CD4-positive, alpha-beta memory T cell (primary cell): ENCODE results near the gene IFIT5. TPM values are rescaled to one million over a fixed set of nuclear protein-coding genes. Genes with fewer than 3 reads are reported as not detected.
"Not testable (repeated sequence)": the region's sequence is repeated elsewhere in the genome, so short reads cannot be mapped to it uniquely, and the experiment has no call there.

Experiments
- CTCF ChIA-PET: fragments of 350-600 bp; sonication (Branson Sonifier 250); formaldehyde crosslinking; loops from one replicate; lab custom pipeline; 2021; ENCODE audit warnings: inconsistent platforms; ENCODE audit not compliant: partially characterized antibody; lab: Charles Lee
- POLR2A ChIA-PET: fragments of 350-600 bp; sonication (Branson Sonifier 250); formaldehyde crosslinking; loops from one replicate; lab custom pipeline; 2021; ENCODE audit not compliant: partially characterized antibody; lab: Charles Lee
- DNase-seq, 5 donors: peaks; one replicate each; pipeline versions ENCODE4 v3.0.0 to v3.0.0-alpha.2; 2020 to 2022; ENCODE audit warnings: mixed read lengths in 1 of 5
- H3K27ac ChIP-seq: one replicate; pipeline ENCODE4 v1.7.0; 2013; ENCODE audit warnings: low read depth, low read length
- H3K27me3 ChIP-seq: 2 replicates; pipeline ENCODE4 v1.7.0; 2013; ENCODE audit warnings: mild to moderate bottlenecking, low read length, moderate library complexity; ENCODE audit not compliant: insufficient read depth
- H3K36me3 ChIP-seq: 2 replicates; pipeline ENCODE4 v1.7.0; 2013; ENCODE audit warnings: mild to moderate bottlenecking, low read length, moderate library complexity; ENCODE audit not compliant: insufficient read depth
- H3K4me1 ChIP-seq: 2 replicates; pipeline ENCODE4 v1.7.0; 2013; ENCODE audit warnings: mild to moderate bottlenecking, low read length, moderate library complexity; ENCODE audit not compliant: insufficient read depth
- H3K4me3 ChIP-seq, 2 donors: one replicate each; pipeline ENCODE4 v1.7.0; 2013; ENCODE audit warnings: low read length in 2 of 2, mild to moderate bottlenecking in 1 of 2
- H3K9me3 ChIP-seq, 2 donors: one replicate each; pipeline ENCODE4 v1.7.0; 2013; ENCODE audit warnings: low read length in 2 of 2, control low read depth in 1 of 2; ENCODE audit not compliant: control insufficient read depth in 1 of 2
- H3K27ac Mint-ChIP-seq, 7 donors: one replicate each; pipeline ENCODE4 v1.8.0; 2020 to 2021; ENCODE audit warnings: mixed read lengths in 7 of 7, mild to moderate bottlenecking in 6 of 7, inconsistent platforms in 3 of 7, moderate library complexity in 3 of 7
- H3K27me3 Mint-ChIP-seq, 2 donors: one replicate each; pipeline ENCODE4 v1.8.0; 2020 to 2021; ENCODE audit warnings: mixed read lengths in 2 of 2
- H3K36me3 Mint-ChIP-seq, 2 donors: one replicate each; pipeline ENCODE4 v1.8.0; 2020 to 2021; ENCODE audit warnings: mixed read lengths in 2 of 2, inconsistent platforms in 1 of 2, mild to moderate bottlenecking in 1 of 2
- H3K4me1 Mint-ChIP-seq, 4 donors: one replicate each; pipeline ENCODE4 v1.8.0; 2020 to 2021; ENCODE audit warnings: mixed read lengths in 4 of 4, mild to moderate bottlenecking in 1 of 4
- H3K4me3 Mint-ChIP-seq, 8 donors: one replicate each; pipeline ENCODE4 v1.8.0; 2020 to 2021; ENCODE audit warnings: mixed read lengths in 8 of 8, mild to moderate bottlenecking in 7 of 8, moderate library complexity in 6 of 8, inconsistent platforms in 3 of 8
- H3K9me3 Mint-ChIP-seq, 8 donors: one replicate each; pipeline ENCODE4 v1.8.0; 2020 to 2021; ENCODE audit warnings: mixed read lengths in 8 of 8, mild to moderate bottlenecking in 5 of 8, inconsistent platforms in 3 of 8, moderate library complexity in 1 of 8
- intact Hi-C: fragments of 100-400 bp; cut with micrococcal nuclease; formaldehyde crosslinking; loops from one replicate; pipeline ENCODE4 v1.15.1; 2023
- polyA plus RNA-seq, 2 donors: library from polyadenylated mRNA; unstranded; fragments of 300-500 nt; fragmentation: Illumina TruSeq; gene quantifications; one replicate each; pipeline ENCODE4 v1.2.3, GENCODE V29; 2021
- total RNA-seq, 2 experiments: library from RNA; stranded (reverse); gene quantifications; one replicate each; pipeline ENCODE4 v1.2.3, GENCODE V29; 2021

IFIT5 gene
- total and polyA plus RNA-seq, 4 experiments from 2014 or later, result 12.2 to 25.6 (median 19.1) TPM

GRCh38 chr10:89388806-89389205, 25.6 kb upstream of the IFIT5 start:
- H3K27ac ChIP-seq, result no peak overlapping the region
- no peaks in the 10 kb centered on the region for H3K27me3 Mint-ChIP-seq
- ChIA-PET CTCF (interaction anchor here (0.6 to 2.6 kb wide), 10 partner anchors 11 to 173 kb away, joined by 3 to 8 read pairs (median 5); partner anchors contain the start of genes IFIT5 and LIPA), POLR2A (interaction anchor here (1.0 kb wide), 1 partner anchor 87 kb away, joined by 5 read pairs; the partner anchor contains the start of gene IFIT2)
- H3K9me3 Mint-ChIP-seq, result peaks cover 0 to 2% (median 0%) of the 10 kb centered on the region in 8 donors
- no peak overlapping the region for H3K27ac Mint-ChIP-seq
- no peaks in the 10 kb centered on the region for H3K36me3 ChIP-seq
- no peak overlapping the region for H3K4me3 ChIP-seq
- H3K4me1 Mint-ChIP-seq, result peaks cover 6 to 23% (median 11%) of the 10 kb centered on the region in 4 donors
- H3K4me3 Mint-ChIP-seq, result no peak overlapping the region
- no peaks in the 10 kb centered on the region for H3K27me3 ChIP-seq
- H3K9me3 ChIP-seq, result no peaks in the 10 kb centered on the region
- H3K4me1 ChIP-seq, result peaks cover 16% of the 10 kb centered on the region
- intact Hi-C loops, result loop anchor here (1.0 kb wide), 1 partner anchor 172 kb away; no protein-coding TSS in a partner anchor
- no peaks in the 10 kb centered on the region for H3K36me3 Mint-ChIP-seq
- DNase-seq, result no peak

- H3K27ac ChIP-seq, result no peak overlapping the region
- Mint-ChIP-seq H3K4me3 (no peak overlapping the region), H3K27me3 (no peaks in the 10 kb centered on the region), H3K36me3 (no peaks in the 10 kb centered on the region), H3K9me3 (peaks cover 0 to 2% (median 0%) of the 10 kb centered on the region in 8 donors), H3K27ac (no peak overlapping the region), H3K4me1 (peaks cover 10 to 27% (median 15%) of the 10 kb centered on the region in 4 donors)
- H3K36me3 ChIP-seq, result no peaks in the 10 kb centered on the region
- H3K9me3 ChIP-seq, result no peaks in the 10 kb centered on the region
- H3K4me1 ChIP-seq, result peaks cover 21% of the 10 kb centered on the region
- intact Hi-C loops, result loop anchor here (1.0 kb wide), 1 partner anchor 172 kb away; no protein-coding TSS in a partner anchor
- ChIA-PET CTCF (interaction anchor here (1.1 to 2.6 kb wide), 8 partner anchors 10 to 172 kb away, joined by 3 to 8 read pairs (median 5); partner anchors contain the start of genes IFIT5 and LIPA), POLR2A (interaction anchor here (1.0 kb wide), 1 partner anchor 87 kb away, joined by 5 read pairs; the partner anchor contains the start of gene IFIT2)
- DNase-seq, result peak in 3 of 5 donors; percentile 13 to 29 (median 18)
- H3K27me3 ChIP-seq, result no peaks in the 10 kb centered on the region
- no peak overlapping the region for H3K4me3 ChIP-seq
These were observed 25.1 kb upstream of the IFIT5 start for GRCh38 chr10:89389254-89389653.

- Mint-ChIP-seq H3K9me3 (peaks cover 0 to 2% (median 0%) of the 10 kb centered on the region in 8 donors), H3K27ac (peak overlapping the region in 5 of 7 donors; percentile 31 to 57 (median 41)), H3K27me3 (no peaks in the 10 kb centered on the region), H3K4me3 (peak overlapping the region in 3 of 8 donors; percentile 0 to 57 (median 40)), H3K4me1 (peaks cover 13 to 35% (median 22%) of the 10 kb centered on the region in 4 donors), H3K36me3 (peaks cover 0 to 1% of the 10 kb centered on the region in 2 donors)
- Histone ChIP-seq H3K36me3 (no peaks in the 10 kb centered on the region), H3K4me1 (peaks cover 31% of the 10 kb centered on the region), H3K27me3 (no peaks in the 10 kb centered on the region), H3K9me3 (no peaks in the 10 kb centered on the region), H3K27ac (no peak overlapping the region), H3K4me3 (no peak overlapping the region)
- intact Hi-C loops, result no loop called here
- ChIA-PET CTCF (interaction anchor here (0.7 to 2.6 kb wide), 6 partner anchors 18 to 140 kb away, joined by 3 to 8 read pairs (median 4); partner anchors contain the start of gene LIPA), POLR2A (interaction anchor here (2.7 to 3.6 kb wide), 2 partner anchors 23 to 89 kb away, joined by 23 to 59 read pairs; partner anchors contain the start of genes IFIT2 and IFIT5)
- DNase-seq, result no peak
These were observed 23.7 kb upstream of the IFIT5 start for GRCh38 chr10:89390476-89391225.

DNA sequence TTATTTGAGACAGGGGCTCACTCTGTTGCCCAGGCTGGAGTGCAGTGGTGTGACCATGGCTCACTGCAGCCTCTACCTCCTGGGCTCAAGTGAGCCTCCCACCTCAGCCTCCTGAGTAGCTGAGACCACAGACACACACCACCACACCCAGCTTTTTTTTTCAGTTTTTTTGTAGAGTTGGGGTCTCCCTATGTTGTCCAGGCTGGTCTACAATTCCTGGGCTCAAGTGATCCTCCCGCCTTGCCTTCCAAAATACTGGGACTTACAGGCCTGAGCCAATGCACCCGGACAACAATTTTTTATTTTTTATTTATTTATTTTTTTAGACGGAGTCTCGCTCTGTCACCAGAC, 23.2 kb upstream of the IFIT5 start:
- H3K4me1 ChIP-seq, result peaks cover 31% of the 10 kb centered on the region
- H3K4me3 ChIP-seq, H3K27me3 Mint-ChIP-seq, H3K9me3 ChIP-seq, H3K36me3 ChIP-seq, intact Hi-C loops, H3K36me3 Mint-ChIP-seq, H3K9me3 Mint-ChIP-seq, H3K27ac ChIP-seq, H3K27me3 ChIP-seq, DNase-seq: not testable (repeated sequence)
- Mint-ChIP-seq H3K4me3 (peak overlapping the region in 3 of 8 donors; percentile 13 to 97 (median 57)), H3K27ac (peak overlapping the region in 3 of 7 donors; percentile 31 to 57 (median 41)), H3K4me1 (peaks cover 13 to 35% (median 26%) of the 10 kb centered on the region in 4 donors)
- ChIA-PET POLR2A (interaction anchor here (1.3 to 3.6 kb wide), 3 partner anchors 10 to 89 kb away, joined by 3 to 59 read pairs (median 23); partner anchors contain the start of genes IFIT2 and IFIT5), CTCF (interaction anchor here (0.7 to 1.9 kb wide), 3 partner anchors 21 to 140 kb away, joined by 3 to 5 read pairs (median 5); partner anchors contain the start of gene LIPA)

- Mint-ChIP-seq H3K27me3 (no peaks in the 10 kb centered on the region), H3K4me3 (peak within 1 kb of the TSS; percentile 85 to 97 (median 94)), H3K36me3 (peaks cover 0 to 1% of the 10 kb centered on the region in 2 donors), H3K4me1 (peaks cover 13 to 35% (median 31%) of the 10 kb centered on the region in 4 donors), H3K9me3 (peaks cover 0 to 2% (median 0%) of the 10 kb centered on the region in 8 donors), H3K27ac (peak within 1 kb of the TSS; percentile 76 to 98 (median 95))
- H3K9me3 ChIP-seq, result no peaks in the 10 kb centered on the region
- no peaks in the 10 kb centered on the region for H3K36me3 ChIP-seq
- peaks cover 31% of the 10 kb centered on the region for H3K4me1 ChIP-seq
- POLR2A ChIA-PET, result interaction anchor here (0.5 to 3.6 kb wide), 12 partner anchors 11 to 512 kb away, joined by 3 to 59 read pairs (median 6); partner anchors contain the start of genes IFIT2, IFIT3, IFIT5 and KIF20B
- peak within 1 kb of the TSS; percentile 69 to 82 for H3K4me3 ChIP-seq
- DNase-seq, result peak; percentile 57 to 81 (median 79)
- no peaks in the 10 kb centered on the region for H3K27me3 ChIP-seq
- H3K27ac ChIP-seq, result peak within 1 kb of the TSS; percentile 68
- CTCF ChIA-PET, result interaction anchor here (0.6 to 3.3 kb wide), 15 partner anchors 11 to 178 kb away, joined by 3 to 27 read pairs (median 3); partner anchors contain the start of genes IFIT2, IFIT5 and LIPA
- intact Hi-C loops, result loop anchor here (1.0 kb wide), 3 partner anchors 22 to 141 kb away; partner anchors contain the start of genes IFIT2, IFIT5 and LIPA
These were observed 22.2 kb upstream of the IFIT5 start, which contains the start of gene IFIT1 for GRCh38 chr10:89391907-89392756. Gene IFIT1 (plus strand): TSS chr10:89392623. CDS start chr10:89392713, 90 bp downstream.

- peaks cover 31% of the 10 kb centered on the region for H3K4me1 ChIP-seq
- no peak for DNase-seq
- H3K27ac Mint-ChIP-seq, result peak overlapping the region; percentile 76 to 98 (median 95)
- H3K4me1 Mint-ChIP-seq, result peaks cover 13 to 38% (median 31%) of the 10 kb centered on the region in 4 donors
- H3K4me3 Mint-ChIP-seq, result peak overlapping the region; percentile 85 to 97 (median 94)
- H3K27me3 Mint-ChIP-seq, result no peaks in the 10 kb centered on the region
- no peaks in the 10 kb centered on the region for H3K9me3 Mint-ChIP-seq
- H3K36me3 Mint-ChIP-seq, result peaks cover 0 to 1% of the 10 kb centered on the region in 2 donors
- ChIA-PET POLR2A (interaction anchor here (1.1 to 3.6 kb wide), 7 partner anchors 10 to 513 kb away, joined by 3 to 59 read pairs (median 11); partner anchors contain the start of genes IFIT2, IFIT3, IFIT5 and KIF20B), CTCF (interaction anchor here (0.9 to 3.3 kb wide), 10 partner anchors 10 to 179 kb away, joined by 3 to 27 read pairs (median 3); partner anchors contain the start of genes IFIT2, IFIT5 and LIPA)
- H3K27ac ChIP-seq, result peak overlapping the region; percentile 68
- intact Hi-C loops, result loop anchor here (1.0 kb wide), 3 partner anchors 21 to 142 kb away; partner anchors contain the start of genes IFIT2, IFIT5 and LIPA
- H3K36me3 ChIP-seq, result no peaks in the 10 kb centered on the region
- no peaks in the 10 kb centered on the region for H3K27me3 ChIP-seq
- no peaks in the 10 kb centered on the region for H3K9me3 ChIP-seq
- H3K4me3 ChIP-seq, result peak overlapping the region; percentile 69 to 82
These were observed 21.4 kb upstream of the IFIT5 start for GRCh38 chr10:89392974-89393373.
